H1 (cell line): ENCODE data around the gene ZC3H12C. TPM values are rescaled to one million over a fixed set of nuclear protein-coding genes. Genes with fewer than 3 reads are reported as not detected.

Source experiments
- CTCF ChIA-PET: fragments of 300-600 bp; sonication (Branson Sonifier 250); formaldehyde crosslinking; loops from one replicate; lab custom pipeline; 2021; ENCODE audit not compliant: partially characterized antibody; lab: Charles Lee
- POLR2A ChIA-PET: fragments of 300-600 bp; sonication (Branson Sonifier 250); formaldehyde crosslinking; loops from one replicate; lab custom pipeline; 2021; ENCODE audit warnings: inconsistent platforms; ENCODE audit not compliant: partially characterized antibody; lab: Charles Lee
- DNase-seq, 2 experiments: peaks; one replicate each; pipeline versions ENCODE4 v3.0.0 to v3.0.0-alpha.2; 2010 to 2022; ENCODE audit warnings: low spot score in 2 of 2, low read depth in 1 of 2, mixed read lengths in 1 of 2
- FAIRE-seq: peaks from 2 replicates; lab custom pipeline; 2011; peaks lifted over from hg19 to GRCh38; lab: Jason Lieb, UNC
- H2AFZ ChIP-seq: 2 replicates; pipeline ENCODE4 v1.8.1; 2012; ENCODE audit warnings: low read length, inconsistent platforms
- H2AK5ac ChIP-seq: 2 replicates; pipeline ENCODE4 v1.6.1; 2013; ENCODE audit warnings: low read depth, low read length
- H2BK120ac ChIP-seq: replicated peaks from 2 replicates; pipeline ENCODE3; 2013; ENCODE audit warnings: low read depth, low read length, inconsistent platforms
- H2BK12ac ChIP-seq: 2 replicates; pipeline ENCODE4 v1.6.1; 2013; ENCODE audit warnings: low read depth, low read length
- H2BK15ac ChIP-seq: 2 replicates; pipeline ENCODE4 v1.6.1; 2013; ENCODE audit warnings: low read length
- H2BK20ac ChIP-seq: 2 replicates; pipeline ENCODE4 v1.6.1; 2013; ENCODE audit warnings: low read length
- H2BK5ac ChIP-seq: 2 replicates; pipeline ENCODE4 v1.6.1; 2013; ENCODE audit warnings: low read depth, low read length
- H3K14ac ChIP-seq: 2 replicates; pipeline ENCODE4 v1.6.1; 2013; ENCODE audit warnings: inconsistent platforms; ENCODE audit not compliant: insufficient read length
- H3K18ac ChIP-seq: 2 replicates; pipeline ENCODE4 v1.6.1; 2013; ENCODE audit warnings: low read length; ENCODE audit errors: extremely low read depth
- H3K23ac ChIP-seq: 2 replicates; pipeline ENCODE4 v1.6.1; 2013; ENCODE audit warnings: inconsistent platforms; ENCODE audit not compliant: insufficient read length
- H3K23me2 ChIP-seq: 2 replicates; pipeline ENCODE4 v1.6.1; 2013; ENCODE audit warnings: low read depth, low read length
- H3K27ac ChIP-seq: 2 replicates; pipeline ENCODE4 v1.6.1; 2011; ENCODE audit warnings: low read depth, low read length, inconsistent platforms
- H3K27me3 ChIP-seq, 4 experiments: replicated peaks in 1 of 4; 1 replicate in 1 of 4; 2 replicates in 3 of 4; pipeline versions ENCODE4 v1.6.1 to v1.8.1; 2011 to 2013; ENCODE audit warnings: low read length in 3 of 4, mild to moderate bottlenecking in 3 of 4, inconsistent platforms in 2 of 4, mixed read lengths in 2 of 4, moderate library complexity in 1 of 4; ENCODE audit not compliant: control insufficient read depth in 3 of 4, insufficient read depth in 3 of 4; ENCODE audit errors: extremely low read depth in 1 of 4
- H3K36me3 ChIP-seq, 4 experiments: 2 replicates each; pipeline versions ENCODE4 v1.6.1 to v1.8.1; 2011 to 2013; ENCODE audit warnings: mild to moderate bottlenecking in 4 of 4, low read length in 3 of 4, moderate library complexity in 2 of 4, control low read depth in 1 of 4, inconsistent platforms in 1 of 4; ENCODE audit not compliant: insufficient read depth in 4 of 4, control insufficient read depth in 2 of 4
- H3K4ac ChIP-seq: replicated peaks from 2 replicates; pipeline ENCODE3; 2013; ENCODE audit warnings: low read length, low read depth, mixed read lengths, inconsistent platforms; ENCODE audit not compliant: insufficient read length
- H3K4me1 ChIP-seq, 4 experiments: replicated peaks in 1 of 4; 1 replicate in 1 of 4; 2 replicates in 3 of 4; pipeline versions ENCODE4 v1.6.1 to v1.8.1; 2011 to 2013; ENCODE audit warnings: low read length in 3 of 4, inconsistent platforms in 2 of 4, mixed read lengths in 1 of 4; ENCODE audit not compliant: insufficient read depth in 4 of 4, control insufficient read depth in 3 of 4
- H3K4me2 ChIP-seq, 2 experiments: 2 replicates each; pipeline versions ENCODE4 v1.6.1 to v1.8.1; 2011 to 2013; ENCODE audit warnings: low read depth in 2 of 2, low read length in 2 of 2, control low read depth in 1 of 2, inconsistent platforms in 1 of 2, mild to moderate bottlenecking in 1 of 2; ENCODE audit not compliant: insufficient read depth in 1 of 2
- H3K4me3 ChIP-seq, 4 experiments: fragments of 200-600, 300-600 bp in 1 of 4; sonication (generic), shearing (Covaris generic), sonication (Bioruptor Twin) in 1 of 4; 2 replicates each; pipeline versions ENCODE4 v1.5.1 to v1.8.1; 2011 to 2016; ENCODE audit warnings: low read length in 4 of 4, low read depth in 3 of 4, control low read depth in 2 of 4, inconsistent platforms in 2 of 4, mild to moderate bottlenecking in 2 of 4, mixed read lengths in 1 of 4, moderate library complexity in 1 of 4; ENCODE audit not compliant: insufficient read depth in 2 of 4; ENCODE audit errors: extremely low read depth in 1 of 4
- H3K56ac ChIP-seq: replicated peaks from 2 replicates; pipeline ENCODE3; 2013; ENCODE audit warnings: low read depth, mild to moderate bottlenecking, mixed read lengths, low read length, inconsistent platforms; ENCODE audit not compliant: insufficient read length
- H3K79me1 ChIP-seq: 2 replicates; pipeline ENCODE4 v1.6.1; 2013; ENCODE audit warnings: low read depth, low read length, control low read depth
- H3K79me2 ChIP-seq, 2 experiments: 2 replicates each; pipeline versions ENCODE4 v1.6.1 to v1.8.1; 2012 to 2013; ENCODE audit warnings: low read length in 2 of 2, mild to moderate bottlenecking in 2 of 2, inconsistent platforms in 1 of 2; ENCODE audit not compliant: insufficient read depth in 2 of 2, control insufficient read depth in 1 of 2
- H3K9ac ChIP-seq, 4 experiments: replicated peaks in 1 of 4; 1 replicate in 1 of 4; 2 replicates in 3 of 4; pipeline versions ENCODE4 v1.6.1 to v1.8.1; 2011 to 2013; ENCODE audit warnings: low read depth in 3 of 4, low read length in 3 of 4, control low read depth in 2 of 4, mild to moderate bottlenecking in 2 of 4, moderate library complexity in 2 of 4, inconsistent platforms in 1 of 4; ENCODE audit errors: extremely low read depth in 1 of 4
- H3K9me3 ChIP-seq, 2 experiments: 2 replicates each; pipeline versions ENCODE4 v1.6.1 to v1.8.1; 2012 to 2013; ENCODE audit warnings: mild to moderate bottlenecking in 2 of 2, moderate library complexity in 2 of 2, control low read depth in 1 of 2, inconsistent platforms in 1 of 2, low read depth in 1 of 2, low read length in 1 of 2, mixed read lengths in 1 of 2; ENCODE audit not compliant: insufficient read depth in 2 of 2
- H4K20me1 ChIP-seq, 2 experiments: replicated peaks in 1 of 2; 2 replicates each; pipeline versions ENCODE3 to v1.8.1; 2011 to 2013; ENCODE audit warnings: inconsistent platforms in 2 of 2, low read length in 2 of 2, mild to moderate bottlenecking in 1 of 2; ENCODE audit not compliant: insufficient read depth in 2 of 2, control insufficient read depth in 1 of 2
- H4K5ac ChIP-seq: 2 replicates; pipeline ENCODE4 v1.6.1; 2013; ENCODE audit warnings: low read length, low read depth, mixed read lengths, inconsistent platforms; ENCODE audit not compliant: insufficient read length
- H4K8ac ChIP-seq: 2 replicates; pipeline ENCODE4 v1.8.0; 2013; ENCODE audit warnings: mild to moderate bottlenecking, moderate library complexity, low read length, inconsistent platforms; ENCODE audit not compliant: insufficient read depth; ENCODE audit errors: extremely low read depth
- H4K91ac ChIP-seq: replicated peaks from 2 replicates; pipeline ENCODE3; 2013; ENCODE audit warnings: low read length, mixed read lengths, inconsistent platforms; ENCODE audit not compliant: insufficient read length
- ATF2 ChIP-seq: IDR thresholded peaks from 2 replicates; pipeline ENCODE4 v1.6.1; 2012; ENCODE audit warnings: low read length, inconsistent platforms
- FOSL1 ChIP-seq: IDR thresholded peaks from 2 replicates; pipeline ENCODE4 v1.6.1; 2011; ENCODE audit warnings: mild to moderate bottlenecking, low read depth, low read length, moderate library complexity; ENCODE audit not compliant: insufficient read depth
- TAF7 ChIP-seq: optimal IDR thresholded peaks from 2 replicates; pipeline ENCODE3; 2011; ENCODE audit warnings: low read depth, mild to moderate bottlenecking, inconsistent platforms, low read length, moderate library complexity, borderline replicate concordance
- polyA plus RNA-seq, 7 experiments: library from polyadenylated mRNA; depleted of rRNA in 3 of 7; stranded (reverse) in 5 of 7; unstranded in 2 of 7; fragments of >200 nt in 5 of 7; fragments of 200-250 nt in 2 of 7; gene quantifications; 1 replicate in 5 of 7; 2 replicates in 1 of 7; 4 replicates in 1 of 7; pipeline versions ENCODE4 v1.2.1 to v1.2.3, GENCODE V29; 2011 to 2013; ENCODE audit warnings: missing spikeins in 2 of 7, mixed read lengths in 2 of 7
- total RNA-seq: library from RNA; stranded (reverse); fragmentation: NEBNext Ultra II Directional; extraction: Animal tissue kit (Norgen Biotek cat#: 25700); gene quantifications from 2 replicates; pipeline ENCODE4 v1.2.1, GENCODE V29; 2021

Gene ZC3H12C
- total and polyA plus RNA-seq, 2 of the 8 experiments (the other 6 are each of a cell fraction or from before 2014, with no cell fraction given): 2.0 to 2.7 TPM

DNA sequence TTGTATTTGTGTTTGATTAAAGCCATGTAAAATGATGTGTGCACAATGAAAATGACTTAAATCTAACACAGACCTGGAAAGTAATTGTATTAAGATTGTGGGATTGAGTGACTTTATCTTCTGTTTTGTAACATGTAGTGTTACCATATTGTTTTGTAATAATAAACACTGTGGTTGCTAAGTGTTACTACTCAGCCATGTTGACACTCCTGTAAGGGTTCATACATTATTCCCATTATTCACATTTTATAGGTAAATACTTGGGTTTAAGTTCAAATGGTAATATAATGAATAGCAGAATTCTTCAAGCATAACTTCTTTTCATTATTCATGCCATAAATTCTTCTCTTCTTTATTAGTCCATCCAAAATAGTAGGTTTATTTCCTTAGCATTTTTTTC is 69.0 kb downstream of the ZC3H12C start:
- FAIRE-seq (no peak), DNase-seq (no peak)
- no peak overlapping the region for H2BK5ac ChIP-seq
- H3K4me1 ChIP-seq: no peaks in the 10 kb centered on the region
- H4K91ac ChIP-seq: no peak overlapping the region
- H4K20me1 ChIP-seq: no peaks in the 10 kb centered on the region
- no peak overlapping the region for H2BK20ac ChIP-seq
- no peak overlapping the region for H3K4me3 ChIP-seq
- no peak overlapping the region for H3K56ac ChIP-seq
- H3K4ac ChIP-seq: no peak overlapping the region
- H3K9me3 ChIP-seq: no peaks in the 10 kb centered on the region
- H3K27me3 ChIP-seq: no peaks in the 10 kb centered on the region
- no peak overlapping the region for H2BK120ac ChIP-seq
- no peak overlapping the region for H4K5ac ChIP-seq
- peaks cover 4 to 18% (median 9%) of the 10 kb centered on the region in 4 experiments; a peak in 5 of 8 replicates for H3K36me3 ChIP-seq
- H3K4me2 ChIP-seq: no peak overlapping the region
- H3K79me1 ChIP-seq: no peaks in the 10 kb centered on the region
- no peak overlapping the region for H2BK15ac ChIP-seq
- H3K23me2 ChIP-seq: no peaks in the 10 kb centered on the region
- no peak overlapping the region for H2AK5ac ChIP-seq
- H4K8ac ChIP-seq: no peak overlapping the region
- no peak overlapping the region for H3K9ac ChIP-seq
- H3K14ac ChIP-seq: no peak overlapping the region
- no peak for TF ChIP-seq TAF7
- TF ChIP-seq FOSL1: no peak
- TF ChIP-seq ATF2: no peak
- no peak overlapping the region for H2AFZ ChIP-seq
- H3K79me2 ChIP-seq: no peaks in the 10 kb centered on the region
- H3K18ac ChIP-seq: no peak overlapping the region
- no peak overlapping the region for H2BK12ac ChIP-seq
- ChIA-PET POLR2A (no interaction called here), CTCF (interaction anchor here (1.1 to 1.2 kb wide), 3 partner anchors 9 to 25 kb away, joined by 3 to 5 read pairs (median 4); no protein-coding TSS in a partner anchor)
- no peak overlapping the region for H3K27ac ChIP-seq
- no peak overlapping the region for H3K23ac ChIP-seq
